Measurements from ENCODE around the gene PRKCA.

DNA sequence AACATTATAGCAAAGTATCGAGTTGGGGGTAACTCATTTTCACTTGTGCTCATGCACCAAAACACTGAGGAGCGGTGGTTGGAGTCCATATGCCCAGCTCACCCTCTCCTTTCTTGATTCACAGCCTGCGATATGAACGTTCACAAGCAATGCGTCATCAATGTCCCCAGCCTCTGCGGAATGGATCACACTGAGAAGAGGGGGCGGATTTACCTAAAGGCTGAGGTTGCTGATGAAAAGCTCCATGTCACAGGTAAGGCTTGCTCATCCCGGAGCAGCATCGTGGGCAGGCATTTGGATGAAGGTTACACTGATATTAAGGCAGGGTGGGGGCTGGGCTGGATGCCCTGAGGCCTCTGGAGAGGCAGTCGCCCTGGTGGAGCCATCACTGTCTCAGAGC, 342.8 kb downstream of the PRKCA start:
- no peak for TF ChIP-seq POLR2A (IDR thresholded peaks at IDR 0.05)
- TF ChIP-seq, protein P1, sequence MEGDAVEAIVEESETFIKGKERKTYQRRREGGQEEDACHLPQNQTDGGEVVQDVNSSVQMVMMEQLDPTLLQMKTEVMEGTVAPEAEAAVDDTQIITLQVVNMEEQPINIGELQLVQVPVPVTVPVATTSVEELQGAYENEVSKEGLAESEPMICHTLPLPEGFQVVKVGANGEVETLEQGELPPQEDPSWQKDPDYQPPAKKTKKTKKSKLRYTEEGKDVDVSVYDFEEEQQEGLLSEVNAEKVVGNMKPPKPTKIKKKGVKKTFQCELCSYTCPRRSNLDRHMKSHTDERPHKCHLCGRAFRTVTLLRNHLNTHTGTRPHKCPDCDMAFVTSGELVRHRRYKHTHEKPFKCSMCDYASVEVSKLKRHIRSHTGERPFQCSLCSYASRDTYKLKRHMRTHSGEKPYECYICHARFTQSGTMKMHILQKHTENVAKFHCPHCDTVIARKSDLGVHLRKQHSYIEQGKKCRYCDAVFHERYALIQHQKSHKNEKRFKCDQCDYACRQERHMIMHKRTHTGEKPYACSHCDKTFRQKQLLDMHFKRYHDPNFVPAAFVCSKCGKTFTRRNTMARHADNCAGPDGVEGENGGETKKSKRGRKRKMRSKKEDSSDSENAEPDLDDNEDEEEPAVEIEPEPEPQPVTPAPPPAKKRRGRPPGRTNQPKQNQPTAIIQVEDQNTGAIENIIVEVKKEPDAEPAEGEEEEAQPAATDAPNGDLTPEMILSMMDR (IDR thresholded peaks at IDR 0.05) = no peak

Measured in uterus (tissue), 2 donors.